Retinal pigment epithelial cell (primary cell): ENCODE measurements around the gene RERE.

Source experiments
- DNase-seq: peaks from one replicate; pipeline ENCODE4 v3.0.0-alpha.2; 2010; ENCODE audit warnings: low read depth
- H3K4me3 ChIP-seq: 2 replicates; pipeline ENCODE4 v1.5.1; 2011; ENCODE audit warnings: mild to moderate bottlenecking, low read length, control low read depth, moderate library complexity
- CTCF ChIP-seq: conservative IDR thresholded peaks from 2 replicates; pipeline ENCODE4 v1.5.1; 2011; ENCODE audit warnings: low read depth, low read length, control low read depth, inconsistent platforms

Gene RERE

GRCh38 chr1:8590721-8591351 is 226.6 kb downstream of the RERE start:
- no peak overlapping the region for H3K4me3 ChIP-seq
- no peak for DNase-seq
- no peak for TF ChIP-seq CTCF

GRCh38 chr1:8589571-8589970 is 227.9 kb downstream of the RERE start:
- DNase-seq = no peak
- H3K4me3 ChIP-seq = no peak overlapping the region
- TF ChIP-seq CTCF = no peak

- H3K4me3 ChIP-seq = no peak overlapping the region
- TF ChIP-seq CTCF = no peak
- no peak for DNase-seq
Observed at GRCh38 chr1:8587784-8588183, 229.7 kb downstream of the RERE start.

GRCh38 chr1:8586438-8586837 is 231.0 kb downstream of the RERE start:
- H3K4me3 ChIP-seq = no peak overlapping the region
- DNase-seq = no peak
- TF ChIP-seq CTCF = no peak

GRCh38 chr1:8584316-8584715 is 233.1 kb downstream of the RERE start:
- TF ChIP-seq CTCF = no peak
- H3K4me3 ChIP-seq = no peak overlapping the region
- DNase-seq = no peak

GRCh38 chr1:8583031-8583430 is 234.4 kb downstream of the RERE start:
- DNase-seq = no peak
- no peak for TF ChIP-seq CTCF
- H3K4me3 ChIP-seq = no peak overlapping the region

GRCh38 chr1:8580566-8580965 is 236.9 kb downstream of the RERE start:
- TF ChIP-seq CTCF = no peak
- no peak overlapping the region for H3K4me3 ChIP-seq
- no peak for DNase-seq
